ENCODE measurements around the gene SCAMP1. TPM values are rescaled to one million over a fixed set of nuclear protein-coding genes. Genes with fewer than 3 reads are reported as not detected.

SCAMP1 gene
- total RNA-seq, 6 experiments from 2014 or later: 10.4 to 18.4 (median 11.1) TPM

- Histone ChIP-seq H3K4me3 (no peak overlapping the region), H3K36me3 (no peaks in the 10 kb centered on the region), H3K4me1 (no peaks in the 10 kb centered on the region), H3K27ac (no peak overlapping the region), H3K9me3 (no peaks in the 10 kb centered on the region), H3K27me3 (no peaks in the 10 kb centered on the region)
- DNase-seq: no peak
- ATAC-seq: peak in 3 of 4 donors; percentile 20 to 68 (median 44)
- no peak for TF ChIP-seq POLR2A (IDR thresholded peaks at IDR 0.05)
- TF ChIP-seq CTCF (IDR thresholded peaks at IDR 0.05): peak in 2 of 4 donors; percentile 13 to 18
- intact Hi-C loops (cut with DNase I): no loop called here
These were observed 112.2 kb downstream of the SCAMP1 start for GRCh38 chr5:78472469-78473106.

DNA sequence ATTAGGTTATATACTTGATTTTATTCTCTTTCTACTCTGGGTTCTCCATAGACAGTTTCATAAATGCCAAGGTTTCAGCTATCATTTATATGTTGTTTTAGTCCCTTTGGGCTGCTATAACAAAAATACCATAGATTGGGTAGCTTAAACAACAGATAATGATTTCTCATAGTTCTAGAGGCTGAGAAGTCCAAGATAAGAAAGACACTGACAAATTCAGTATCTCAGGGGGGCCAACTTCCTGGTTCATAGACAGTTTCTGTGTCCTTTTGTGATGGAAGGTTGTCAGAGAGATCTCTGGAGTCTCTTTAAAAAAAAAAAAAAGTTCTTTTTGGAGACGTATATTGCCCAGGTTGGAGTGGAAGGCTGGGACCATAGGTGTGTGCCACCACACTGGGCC lies 113.3 kb downstream of the SCAMP1 start:
- intact Hi-C loops (cut with DNase I): no loop called here
- no peak overlapping the region for H3K4me3 ChIP-seq
- H3K9me3 ChIP-seq: no peaks in the 10 kb centered on the region
- no peak overlapping the region for H3K27ac ChIP-seq
- H3K36me3 ChIP-seq: no peaks in the 10 kb centered on the region
- WGBS (ENCODE audit: insufficient coverage, low coverage, low lambda C conversion rate, missing lambda C conversion rate): 100% methylated on average over 1 of the region's 1 CpG
- ATAC-seq (no peak), DNase-seq (no peak)
- TF ChIP-seq CTCF (IDR thresholded peaks at IDR 0.05) (no peak), POLR2A (IDR thresholded peaks at IDR 0.05) (no peak)
- no peaks in the 10 kb centered on the region for H3K4me1 ChIP-seq
- no peaks in the 10 kb centered on the region for H3K27me3 ChIP-seq

DNA sequence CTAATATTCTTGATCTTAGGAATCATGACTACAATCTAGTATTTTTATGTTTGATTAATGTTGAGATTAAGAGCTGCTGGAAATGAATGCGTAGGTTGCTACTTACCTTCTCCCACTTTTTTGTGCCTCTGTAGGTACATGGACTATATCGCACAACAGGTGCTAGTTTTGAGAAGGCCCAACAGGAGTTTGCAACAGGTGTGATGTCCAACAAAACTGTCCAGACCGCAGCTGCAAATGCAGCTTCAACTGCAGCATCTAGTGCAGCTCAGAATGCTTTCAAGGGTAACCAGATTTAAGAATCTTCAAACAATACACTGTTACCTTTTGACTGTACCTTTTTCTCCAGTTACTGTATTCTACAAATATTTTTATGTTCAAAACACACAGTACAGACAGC lies 115.0 kb downstream of the SCAMP1 start:
- Histone ChIP-seq H3K36me3 (no peaks in the 10 kb centered on the region), H3K27me3 (no peaks in the 10 kb centered on the region), H3K4me3 (no peak overlapping the region), H3K4me1 (no peaks in the 10 kb centered on the region), H3K9me3 (no peaks in the 10 kb centered on the region), H3K27ac (no peak overlapping the region)
- intact Hi-C loops (cut with DNase I): no loop called here
- WGBS (ENCODE audit: insufficient coverage, low coverage, low lambda C conversion rate, missing lambda C conversion rate): 95% methylated on average over 2 of the region's 3 CpGs
- TF ChIP-seq CTCF (IDR thresholded peaks at IDR 0.05) (no peak), POLR2A (IDR thresholded peaks at IDR 0.05) (no peak)
- ATAC-seq: no peak
- DNase-seq: no peak

DNA sequence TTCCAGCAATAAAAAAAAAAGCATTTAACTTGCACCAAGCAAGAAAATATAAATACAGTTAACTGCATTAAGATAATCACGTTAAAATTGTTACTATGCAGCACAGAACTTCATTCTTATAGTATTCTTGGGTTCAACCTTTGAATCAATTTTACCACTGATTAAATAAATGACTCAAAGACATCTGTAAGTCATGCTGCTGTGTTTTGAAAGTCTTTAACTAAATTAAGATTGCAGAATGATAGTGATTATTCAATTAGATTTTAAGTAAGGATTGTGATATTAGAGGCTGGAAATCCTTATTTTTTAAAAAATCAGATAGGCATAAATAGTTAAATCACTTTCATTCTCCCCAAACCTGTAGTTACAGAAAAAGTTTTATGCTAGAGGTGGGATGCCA lies 116.4 kb downstream of the SCAMP1 start:
- no peaks in the 10 kb centered on the region for H3K36me3 ChIP-seq
- 97% methylated on average over 1 of the region's 1 CpG for WGBS (ENCODE audit: insufficient coverage, low coverage, low lambda C conversion rate, missing lambda C conversion rate)
- no peaks in the 10 kb centered on the region for H3K27me3 ChIP-seq
- intact Hi-C loops (cut with DNase I): no loop called here
- TF ChIP-seq CTCF (IDR thresholded peaks at IDR 0.05): no peak
- TF ChIP-seq POLR2A (IDR thresholded peaks at IDR 0.05): no peak
- no peaks in the 10 kb centered on the region for H3K4me1 ChIP-seq
- no peaks in the 10 kb centered on the region for H3K9me3 ChIP-seq
- no peak overlapping the region for H3K27ac ChIP-seq
- ATAC-seq: no peak
- DNase-seq: no peak
- no peak overlapping the region for H3K4me3 ChIP-seq

- Histone ChIP-seq H3K9me3 (no peaks in the 10 kb centered on the region), H3K36me3 (no peaks in the 10 kb centered on the region), H3K27me3 (no peaks in the 10 kb centered on the region), H3K27ac (no peak overlapping the region), H3K4me3 (no peak overlapping the region), H3K4me1 (peaks cover 0 to 6% (median 0%) of the 10 kb centered on the region in 4 donors)
- TF ChIP-seq CTCF (IDR thresholded peaks at IDR 0.05) (no peak), POLR2A (IDR thresholded peaks at IDR 0.05) (no peak)
- no peak for ATAC-seq
- no peak for DNase-seq
- WGBS (ENCODE audit: insufficient coverage, low coverage, low lambda C conversion rate, missing lambda C conversion rate): 100% methylated on average over 1 of the region's 1 CpG
- intact Hi-C loops (cut with DNase I): no loop called here
These were observed 122.5 kb downstream of the SCAMP1 start for GRCh38 chr5:78482948-78483347.

Measured in right lobe of liver (tissue), 6 donors.